ENCODE results near the gene TMEM163. TPM values are rescaled to one million over a fixed set of nuclear protein-coding genes. Genes with fewer than 3 reads are reported as not detected.

The TMEM163 gene
- total RNA-seq, 1 donor from 2014 or later = 0.95 TPM

DNA sequence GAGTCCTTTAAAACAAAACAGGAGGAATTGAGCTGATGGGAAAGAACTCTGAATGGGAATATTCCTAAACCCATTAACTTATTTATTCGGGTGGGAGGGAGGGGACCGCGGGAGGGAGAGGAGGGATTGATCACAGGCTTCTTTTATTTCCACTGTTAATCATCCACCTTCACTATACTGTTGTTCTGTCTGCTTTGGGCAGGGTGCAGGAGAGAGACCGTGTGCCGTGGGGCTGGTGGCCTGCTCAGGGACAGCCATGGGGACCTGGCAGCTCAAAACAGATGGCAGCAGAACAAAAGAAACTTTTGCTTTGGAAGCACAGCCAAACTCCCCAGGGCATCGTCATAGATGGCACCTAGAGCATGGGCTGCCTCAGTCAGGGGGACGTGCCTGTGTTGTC, 269.6 kb downstream of the TMEM163 start:
- Histone ChIP-seq H3K9ac (no peak overlapping the region), H3F3A (ENCODE audit: low read depth) (no peaks in the 10 kb centered on the region), H4K20me1 (ENCODE audit: low read depth) (peaks cover 3% of the 10 kb centered on the region), H3K4me3 (no peak overlapping the region), H3K27me3 (no peaks in the 10 kb centered on the region), H3K4me1 (peaks cover 4% of the 10 kb centered on the region), H3K36me3 (no peaks in the 10 kb centered on the region), H3K9me3 (ENCODE audit: low read depth) (no peaks in the 10 kb centered on the region), H2AFZ (replicated peaks) (no peak overlapping the region), H3K27ac (no peak overlapping the region), H3K79me2 (ENCODE audit: low read depth) (no peaks in the 10 kb centered on the region), H3K4me2 (no peak overlapping the region)
- no peak for DNase-seq (ENCODE audit: low spot score)
- Mint-ChIP-seq H3K9me3 (no peaks in the 10 kb centered on the region), H3K27me3 (ENCODE audit: insufficient read depth, low read depth) (peaks cover 9% of the 10 kb centered on the region), H3K4me3 (no peak overlapping the region), H3K36me3 (no peaks in the 10 kb centered on the region), H3K4me1 (peaks cover 26% of the 10 kb centered on the region), H3K27ac (no peak overlapping the region)
- TF ChIP-seq CTCF (IDR thresholded peaks at IDR 0.05) = no peak
- TF ChIP-seq EZH2 (IDR thresholded peaks at IDR 0.05) = no peak
- TF ChIP-seq EZH2phosphoT487 (IDR thresholded peaks at IDR 0.05) = no peak

DNA sequence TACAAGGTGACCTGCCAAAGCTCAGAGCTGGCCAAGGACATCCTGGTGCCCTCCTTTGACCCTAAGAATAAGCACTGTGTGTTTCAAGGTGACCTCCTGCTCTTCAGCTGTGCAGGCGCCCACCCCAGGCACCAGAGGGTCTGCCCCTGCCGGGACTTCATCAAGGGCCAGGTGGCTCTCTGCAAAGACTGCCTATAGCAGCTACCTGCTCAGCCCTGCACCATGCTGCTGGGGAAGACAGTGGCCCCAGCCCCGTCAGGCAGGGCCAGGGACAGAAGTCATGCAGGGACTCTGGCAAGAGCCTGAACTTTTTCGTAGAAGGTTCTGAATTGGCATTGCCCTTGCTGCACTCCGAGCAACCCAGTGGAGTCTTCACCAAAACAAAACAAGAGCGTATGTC, 270.1 kb downstream of the TMEM163 start:
- DNase-seq (ENCODE audit: low spot score) = no peak
- no peak overlapping the region for H2AFZ ChIP-seq (replicated peaks)
- H3K4me1 Mint-ChIP-seq = peaks cover 26% of the 10 kb centered on the region
- no peak overlapping the region for H3K4me2 ChIP-seq
- no peaks in the 10 kb centered on the region for H3K36me3 ChIP-seq
- no peaks in the 10 kb centered on the region for H3K79me2 ChIP-seq (ENCODE audit: low read depth)
- TF ChIP-seq EZH2 (IDR thresholded peaks at IDR 0.05) (no peak), CTCF (IDR thresholded peaks at IDR 0.05) (no peak), EZH2phosphoT487 (IDR thresholded peaks at IDR 0.05) (no peak)
- no peak overlapping the region for H3K9ac ChIP-seq
- peaks cover 9% of the 10 kb centered on the region for H3K27me3 Mint-ChIP-seq (ENCODE audit: insufficient read depth, low read depth)
- H3K36me3 Mint-ChIP-seq = no peaks in the 10 kb centered on the region
- H3K4me3 Mint-ChIP-seq = no peak overlapping the region
- H3K4me1 ChIP-seq = peaks cover 4% of the 10 kb centered on the region
- H3F3A ChIP-seq (ENCODE audit: low read depth) = no peaks in the 10 kb centered on the region
- no peaks in the 10 kb centered on the region for H3K9me3 Mint-ChIP-seq
- no peak overlapping the region for H3K4me3 ChIP-seq
- H3K27ac Mint-ChIP-seq = no peak overlapping the region
- H3K27me3 ChIP-seq = no peaks in the 10 kb centered on the region
- H3K9me3 ChIP-seq (ENCODE audit: low read depth) = no peaks in the 10 kb centered on the region
- no peak overlapping the region for H3K27ac ChIP-seq
- H4K20me1 ChIP-seq (ENCODE audit: low read depth) = peaks cover 3% of the 10 kb centered on the region

- H3K27me3 Mint-ChIP-seq (ENCODE audit: insufficient read depth, low read depth) = peaks cover 9% of the 10 kb centered on the region
- H3K4me1 ChIP-seq = peaks cover 4% of the 10 kb centered on the region
- no peak overlapping the region for H3K4me3 ChIP-seq
- TF ChIP-seq EZH2 (IDR thresholded peaks at IDR 0.05) (no peak), CTCF (IDR thresholded peaks at IDR 0.05) (no peak), EZH2phosphoT487 (IDR thresholded peaks at IDR 0.05) (no peak)
- H3K27ac Mint-ChIP-seq = no peak overlapping the region
- H3K4me3 Mint-ChIP-seq = no peak overlapping the region
- H3F3A ChIP-seq (ENCODE audit: low read depth) = no peaks in the 10 kb centered on the region
- no peaks in the 10 kb centered on the region for H3K27me3 ChIP-seq
- H3K9me3 ChIP-seq (ENCODE audit: low read depth) = no peaks in the 10 kb centered on the region
- H3K4me2 ChIP-seq = no peak overlapping the region
- peaks cover 3% of the 10 kb centered on the region for H3K36me3 Mint-ChIP-seq
- H3K9me3 Mint-ChIP-seq = no peaks in the 10 kb centered on the region
- H3K9ac ChIP-seq = no peak overlapping the region
- no peaks in the 10 kb centered on the region for H3K36me3 ChIP-seq
- H3K27ac ChIP-seq = no peak overlapping the region
- no peaks in the 10 kb centered on the region for H3K79me2 ChIP-seq (ENCODE audit: low read depth)
- H3K4me1 Mint-ChIP-seq = peaks cover 26% of the 10 kb centered on the region
- no peak overlapping the region for H2AFZ ChIP-seq (replicated peaks)
- no peak for DNase-seq (ENCODE audit: low spot score)
- peaks cover 3% of the 10 kb centered on the region for H4K20me1 ChIP-seq (ENCODE audit: low read depth)
These were observed 271.1 kb downstream of the TMEM163 start for GRCh38 chr2:134447669-134448068.

All from neural progenitor cell (in vitro differentiated cells).